ENCODE measurements around the gene NID1.

GRCh38 chr1:235945775-235946570, 118.9 kb downstream of the NID1 start:
- TF ChIP-seq YY1 (IDR thresholded peaks at IDR 0.05; ENCODE audit: low read depth) (no peak), TEAD4 (IDR thresholded peaks at IDR 0.05) (no peak), CREB1 (IDR thresholded peaks at IDR 0.05; ENCODE audit: low read depth) (no peak), RAD21 (IDR thresholded peaks at IDR 0.05; ENCODE audit: low read depth) (no peak)
